Islet of Langerhans (tissue), 1 donor: ENCODE results near the gene CXCR4.

Experiments
- FAIRE-seq: peaks from one replicate; lab custom pipeline; 2011; peaks lifted over from hg19 to GRCh38; lab: Jason Lieb, UNC

Gene CXCR4

DNA sequence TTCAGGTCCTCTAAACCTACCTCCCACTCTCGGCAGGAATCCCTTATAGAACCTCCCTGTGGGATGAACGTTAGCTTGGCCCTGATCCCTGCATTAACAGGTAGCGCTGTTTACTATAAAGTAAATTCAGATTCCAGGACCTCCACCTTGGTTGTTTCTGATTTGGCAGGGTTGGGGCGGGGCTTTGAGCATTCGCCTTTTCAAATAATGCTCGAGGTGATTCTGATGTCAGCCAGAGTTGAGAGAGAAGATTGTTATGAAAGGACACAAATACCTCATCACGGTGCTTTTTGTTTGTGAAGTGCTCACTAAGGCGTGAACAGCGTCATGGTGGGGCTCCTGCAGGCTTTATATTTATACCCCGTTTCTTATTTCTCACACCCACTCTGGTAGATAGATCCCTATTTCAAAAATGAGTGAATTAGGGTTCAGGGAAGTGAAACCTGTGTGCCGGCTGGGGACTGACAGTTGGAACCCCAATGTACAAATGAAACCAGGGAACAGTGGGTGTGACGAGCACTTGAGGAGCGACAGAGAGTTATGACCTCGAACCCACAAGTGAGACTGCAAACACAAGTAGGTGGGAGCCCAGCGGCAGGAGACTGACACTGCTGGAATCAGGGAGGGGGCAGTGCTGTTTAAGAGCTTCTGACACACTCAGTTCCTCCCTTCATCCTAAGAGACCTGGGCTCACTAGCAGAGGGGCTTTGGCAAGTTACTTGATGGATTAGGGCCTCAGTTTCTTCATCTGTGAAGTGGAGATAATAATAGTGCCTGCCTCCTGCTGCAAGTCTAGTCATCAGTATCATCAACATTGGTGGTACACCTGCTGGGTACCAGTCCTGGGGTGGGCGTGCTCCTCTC lies 14.2 kb upstream of the CXCR4 start:
- no peak for FAIRE-seq

DNA sequence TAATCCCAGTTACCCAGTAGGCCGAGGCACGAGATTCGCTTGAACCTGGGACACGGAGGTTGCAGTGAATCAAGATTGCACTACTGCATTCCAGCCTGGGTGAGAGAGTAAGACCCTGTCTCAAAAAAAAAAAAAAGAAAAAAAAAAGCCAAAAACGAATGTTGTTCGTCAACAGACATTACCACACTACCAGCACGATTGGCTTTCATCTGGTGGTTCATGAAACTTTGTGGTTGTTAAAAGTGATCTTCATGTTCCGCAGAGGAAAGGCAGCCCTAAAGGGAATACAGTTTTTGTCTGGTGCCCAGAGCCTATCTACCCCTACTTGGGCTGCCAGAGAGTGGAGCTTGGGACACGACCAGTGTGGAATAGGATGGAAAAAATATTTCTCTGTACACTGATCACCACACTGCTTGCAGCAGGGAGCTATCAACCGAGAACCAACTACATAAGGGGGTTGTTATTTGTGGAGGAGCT lies 13.6 kb upstream of the CXCR4 start:
- FAIRE-seq, result no peak

DNA sequence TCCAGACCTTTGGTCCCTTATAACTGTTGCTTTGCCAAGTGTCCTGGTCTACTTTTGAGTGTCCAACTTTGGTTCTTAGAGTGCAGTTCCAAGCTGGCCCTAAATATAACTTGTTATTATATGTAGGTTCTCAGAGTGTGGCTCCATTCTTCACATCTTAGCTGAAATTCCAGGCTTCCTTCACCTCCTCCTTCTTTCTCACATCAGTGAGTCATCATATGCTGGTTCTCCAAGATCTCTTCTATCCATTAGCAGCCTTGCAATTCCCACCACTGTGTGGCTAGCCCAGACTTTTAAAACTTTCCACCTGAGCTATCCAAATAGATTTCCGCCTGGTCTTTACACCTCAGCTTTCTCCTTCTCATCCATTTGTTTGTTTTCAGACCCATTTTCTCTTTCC lies 12.6 kb upstream of the CXCR4 start:
- FAIRE-seq, result no peak

DNA sequence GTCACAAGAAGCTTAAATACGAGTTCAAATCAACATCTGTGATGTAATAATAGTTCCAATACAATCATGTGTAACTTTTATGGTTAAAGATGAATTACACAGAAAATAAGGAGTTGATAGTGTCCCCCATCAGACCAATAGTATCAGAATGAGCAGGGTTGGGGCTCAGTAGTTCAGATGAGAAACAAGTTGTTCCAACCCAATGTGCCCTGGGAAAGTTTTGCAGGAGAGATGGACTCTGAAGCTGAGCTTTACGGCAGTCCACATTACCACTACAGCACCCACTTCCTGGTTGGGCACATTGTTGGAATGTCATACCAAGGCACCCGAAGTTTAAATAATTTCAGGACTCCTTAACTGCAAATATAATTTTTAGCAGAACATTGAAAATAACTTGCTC lies 12.1 kb upstream of the CXCR4 start:
- FAIRE-seq, result no peak

DNA sequence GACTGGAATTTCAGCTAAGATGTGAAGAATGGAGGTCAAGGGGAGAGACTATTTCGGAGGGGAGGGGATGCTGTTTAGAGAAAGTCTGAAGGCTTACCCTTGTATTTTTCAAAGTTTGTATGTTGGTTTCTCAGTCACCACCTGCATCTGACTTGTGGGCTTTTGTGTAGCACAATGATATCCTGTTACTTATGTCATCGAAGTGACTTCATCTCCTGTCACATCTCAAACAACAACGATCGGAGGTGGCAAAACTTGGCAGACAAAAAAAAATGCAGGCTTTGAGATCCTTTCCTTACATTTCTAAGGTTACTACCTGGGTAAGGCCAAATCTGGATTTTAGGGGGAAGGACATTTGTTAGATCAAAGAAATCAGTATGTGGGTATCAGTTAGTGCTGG lies 11.7 kb upstream of the CXCR4 start:
- no peak for FAIRE-seq

DNA sequence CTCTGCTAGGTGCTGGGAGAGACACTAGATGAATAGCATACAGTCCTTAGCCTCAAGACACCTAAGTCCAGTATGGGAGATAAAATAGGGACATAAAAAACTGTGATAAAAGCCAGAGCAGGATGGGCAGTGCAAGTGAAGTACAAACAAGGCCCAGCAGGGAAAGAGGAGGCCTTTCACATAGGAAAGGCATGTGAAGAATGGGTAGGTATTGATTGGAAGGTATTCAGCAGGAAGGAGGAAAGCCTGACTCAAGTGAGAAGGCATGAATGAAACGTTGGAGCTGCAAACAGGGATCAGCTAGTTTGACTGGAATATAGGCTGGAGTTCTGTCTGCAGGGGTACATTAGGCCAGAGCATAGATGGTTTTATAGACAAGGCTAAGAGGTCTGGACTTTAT lies 11.0 kb upstream of the CXCR4 start:
- FAIRE-seq, result no peak

DNA sequence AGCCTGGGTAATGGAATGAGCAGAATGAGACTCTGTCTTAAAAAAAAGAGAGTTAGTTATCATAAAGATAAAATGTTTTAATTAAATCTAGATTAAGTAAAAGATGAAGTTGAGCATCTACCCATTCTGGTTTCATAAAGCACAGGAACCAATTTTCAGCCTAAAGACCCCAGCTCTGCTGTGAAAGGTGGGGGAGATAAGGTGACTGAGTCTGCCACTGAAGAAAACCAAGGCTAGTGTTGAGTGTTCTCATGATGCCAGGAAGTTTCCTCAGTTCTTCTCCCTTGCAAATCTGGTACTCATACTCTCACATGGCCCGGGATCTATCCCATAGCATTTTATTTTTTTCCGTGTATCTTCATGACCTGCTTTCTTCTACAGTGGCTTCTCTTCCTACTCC lies 10.4 kb upstream of the CXCR4 start:
- no peak for FAIRE-seq

DNA sequence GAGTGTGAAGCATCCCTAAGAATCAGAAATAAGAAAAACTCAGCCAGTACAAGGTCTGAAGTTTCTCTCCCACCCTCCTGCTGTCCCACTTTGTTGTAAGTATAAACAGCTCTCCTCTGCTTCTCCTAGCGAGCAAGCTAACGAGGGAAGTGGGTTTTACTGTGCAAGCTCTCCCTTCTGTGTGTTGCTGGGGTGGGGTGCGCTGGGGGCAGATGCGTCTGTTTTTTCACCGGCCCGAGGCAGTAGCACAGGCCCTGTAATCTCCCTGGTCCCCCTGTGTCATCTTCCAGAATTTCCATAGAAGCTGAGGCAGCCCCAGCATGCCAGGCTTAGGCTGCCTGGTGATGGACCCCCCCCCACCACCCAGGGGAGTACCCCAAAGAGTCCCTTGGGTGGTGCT lies 9.4 kb upstream of the CXCR4 start:
- FAIRE-seq, result no peak

DNA sequence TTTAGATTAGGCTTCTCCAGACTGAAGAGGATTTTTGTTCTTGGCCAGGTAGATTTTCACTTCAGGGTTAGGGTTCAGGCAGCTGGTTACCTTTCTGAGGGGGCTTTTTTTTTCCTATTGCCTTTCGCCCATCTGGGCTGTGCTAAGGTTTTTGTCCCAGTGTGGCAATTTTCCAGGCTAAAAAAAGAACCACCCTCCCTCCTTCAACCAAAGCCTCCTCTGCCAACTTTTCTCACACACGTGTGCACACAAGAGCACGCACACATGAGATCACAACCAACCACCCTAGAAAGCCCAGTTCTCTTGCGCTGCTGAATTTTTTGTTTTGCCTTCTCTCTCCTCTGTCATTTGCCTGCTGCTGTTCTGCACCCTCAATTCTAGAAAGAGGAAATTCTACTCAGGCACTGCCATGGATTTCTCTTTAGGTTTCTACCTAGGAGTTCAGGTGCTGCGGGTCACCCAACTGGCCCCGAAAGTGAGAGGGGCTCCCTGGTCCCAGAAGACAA lies 8.5 kb upstream of the CXCR4 start:
- FAIRE-seq, result no peak

DNA sequence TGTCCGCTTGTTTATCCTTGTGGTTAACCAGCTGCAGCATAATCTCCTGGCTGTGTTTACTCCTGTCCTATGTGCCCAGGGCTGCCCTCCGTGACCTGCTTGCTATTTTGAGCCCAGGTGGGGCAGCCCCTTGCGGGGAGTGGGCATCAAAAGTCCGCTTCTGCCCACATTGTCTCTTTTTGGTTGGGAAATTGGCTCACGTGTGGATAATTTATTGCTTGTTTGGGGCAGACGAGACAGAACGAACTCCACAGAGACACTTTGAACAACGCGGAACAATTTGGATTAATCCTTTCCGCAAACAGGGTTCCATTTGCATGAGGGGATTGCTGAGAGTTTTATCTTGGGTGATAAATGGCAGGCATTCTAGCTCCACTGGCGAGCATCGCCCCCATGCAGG lies 8.1 kb upstream of the CXCR4 start:
- no peak for FAIRE-seq

DNA sequence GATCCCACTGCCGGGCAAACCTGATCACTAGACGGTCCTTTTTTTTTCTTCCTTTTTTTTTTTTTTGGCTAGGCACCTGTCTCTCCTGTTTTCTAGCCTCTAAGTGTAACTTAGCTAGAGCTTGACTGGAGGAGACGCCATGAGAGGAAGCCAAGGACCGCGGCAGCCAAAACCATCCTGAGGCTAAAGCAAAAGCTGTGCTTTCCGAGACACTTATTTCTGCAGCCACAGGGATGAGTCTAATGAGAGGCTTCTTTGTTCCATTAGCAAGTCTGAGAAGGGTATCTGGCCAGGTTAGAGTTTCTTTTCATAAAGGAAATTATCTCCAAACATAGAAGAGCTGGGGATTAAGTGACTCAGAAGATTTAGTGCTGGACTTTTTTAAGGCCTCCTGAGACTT lies 7.3 kb upstream of the CXCR4 start:
- FAIRE-seq, result no peak

DNA sequence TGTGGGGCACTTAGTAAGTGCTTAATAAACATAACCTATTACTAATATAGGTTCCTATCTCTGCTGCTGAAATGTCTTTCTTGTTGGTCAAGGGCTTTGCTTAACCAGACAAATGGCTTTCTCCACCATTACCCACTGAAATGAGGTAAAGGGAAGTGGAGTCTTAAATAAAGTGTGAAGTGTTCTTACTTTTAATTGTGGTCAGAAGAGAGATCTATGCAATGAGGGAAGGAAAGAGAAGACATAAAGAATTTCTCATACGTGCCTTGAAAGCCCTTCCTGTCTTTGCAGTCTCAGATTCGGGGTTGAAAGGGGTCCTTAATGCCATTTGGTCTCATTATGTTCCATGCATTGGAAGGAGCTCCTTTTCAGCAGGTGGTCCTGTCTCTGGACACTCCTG lies 6.9 kb upstream of the CXCR4 start:
- FAIRE-seq, result no peak

DNA sequence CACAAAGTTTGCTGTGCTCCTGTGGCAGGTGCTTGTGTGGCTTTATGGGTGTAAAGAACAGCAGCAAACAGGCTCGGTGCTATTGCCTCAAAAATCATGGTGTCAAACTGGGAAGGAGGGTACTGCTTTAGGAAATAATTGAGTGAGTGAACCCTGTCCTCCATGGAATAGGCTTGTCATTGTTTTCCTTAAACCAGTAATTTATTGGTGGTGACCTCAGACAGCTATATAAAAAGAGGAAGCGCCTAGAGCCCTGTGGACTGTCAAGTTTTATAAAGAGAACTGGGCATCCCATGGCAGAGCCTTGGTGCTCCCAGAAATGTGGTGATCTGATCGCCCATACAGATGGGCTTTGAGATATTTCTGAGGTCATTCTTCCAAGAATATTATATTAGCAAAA lies 4.7 kb upstream of the CXCR4 start:
- FAIRE-seq, result no peak

DNA sequence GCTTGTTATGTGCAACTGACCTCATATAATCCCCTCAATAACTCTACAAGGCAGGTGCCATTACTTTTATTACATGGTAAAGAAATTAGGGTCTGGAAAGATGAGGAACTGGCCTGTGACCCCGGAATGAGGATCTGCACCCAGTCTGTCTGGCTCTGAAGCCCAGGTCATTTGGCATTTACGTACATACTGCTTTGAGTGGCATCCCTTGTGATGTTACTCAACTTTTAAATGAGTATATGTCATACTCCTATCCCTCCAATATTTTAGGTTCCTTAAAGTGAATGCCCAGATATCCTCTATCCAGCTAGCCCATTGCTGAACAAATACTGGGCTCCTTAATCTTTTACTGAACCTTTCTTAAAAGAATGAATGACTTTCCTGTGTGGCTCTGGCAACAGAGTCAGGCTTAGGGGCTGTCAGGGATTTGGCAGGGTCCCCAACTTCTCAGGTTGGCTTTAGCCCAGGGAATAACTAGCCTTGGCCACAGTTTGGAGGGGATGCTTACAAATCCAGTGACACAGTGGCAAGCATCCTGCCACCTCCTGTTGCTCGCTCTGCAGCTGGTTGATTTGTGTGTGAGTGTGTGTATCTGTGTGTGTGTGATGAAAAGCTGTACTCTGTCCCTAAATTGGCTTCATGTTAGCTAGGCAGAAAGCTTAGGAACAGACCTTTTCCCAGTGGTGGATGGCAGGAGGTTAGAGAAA lies 3.4 kb upstream of the CXCR4 start:
- no peak for FAIRE-seq

DNA sequence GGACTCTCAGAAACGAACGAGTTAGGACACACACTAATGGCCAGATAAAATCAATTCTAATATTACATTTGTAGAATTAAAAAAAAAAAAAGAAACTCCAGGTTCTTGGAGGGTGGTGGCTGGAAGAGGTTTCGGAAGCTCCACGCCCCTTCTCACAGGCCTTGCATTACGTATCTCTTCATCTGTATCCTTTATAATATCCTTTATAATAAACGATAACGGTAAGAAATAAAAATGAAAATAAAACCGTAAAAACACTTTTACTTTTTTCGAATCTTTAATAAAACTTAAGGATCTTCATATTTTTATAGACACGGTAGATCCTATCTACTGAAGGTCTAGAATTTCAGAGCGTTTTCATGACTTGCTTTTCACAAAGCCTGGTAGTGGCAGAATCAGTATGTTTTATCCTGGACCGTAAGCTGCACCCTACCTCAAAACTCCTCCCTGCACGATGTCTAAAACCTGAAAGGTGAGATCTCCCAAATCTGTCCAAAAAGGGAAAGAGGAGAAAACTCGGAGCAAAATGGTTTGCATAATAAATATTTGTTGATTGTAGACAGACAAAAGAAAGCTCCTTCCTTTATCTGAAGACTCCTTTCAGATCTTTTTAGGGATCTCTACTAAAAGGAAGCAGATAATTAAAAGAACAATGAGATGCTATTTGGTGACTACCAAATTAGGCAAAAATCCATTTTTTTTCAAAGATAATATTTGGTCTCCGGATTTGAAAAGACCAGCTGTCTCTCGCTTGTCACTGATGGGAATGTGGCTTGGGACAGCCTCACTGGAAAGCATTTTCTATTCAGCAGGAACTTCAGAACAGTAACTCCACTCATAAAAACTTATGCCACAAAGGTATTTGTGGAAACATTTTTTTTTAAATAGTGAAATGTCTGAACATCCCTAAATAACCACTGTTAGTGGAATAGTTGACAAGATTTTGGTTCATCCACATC lies 2.0 kb upstream of the CXCR4 start:
- no peak for FAIRE-seq

DNA sequence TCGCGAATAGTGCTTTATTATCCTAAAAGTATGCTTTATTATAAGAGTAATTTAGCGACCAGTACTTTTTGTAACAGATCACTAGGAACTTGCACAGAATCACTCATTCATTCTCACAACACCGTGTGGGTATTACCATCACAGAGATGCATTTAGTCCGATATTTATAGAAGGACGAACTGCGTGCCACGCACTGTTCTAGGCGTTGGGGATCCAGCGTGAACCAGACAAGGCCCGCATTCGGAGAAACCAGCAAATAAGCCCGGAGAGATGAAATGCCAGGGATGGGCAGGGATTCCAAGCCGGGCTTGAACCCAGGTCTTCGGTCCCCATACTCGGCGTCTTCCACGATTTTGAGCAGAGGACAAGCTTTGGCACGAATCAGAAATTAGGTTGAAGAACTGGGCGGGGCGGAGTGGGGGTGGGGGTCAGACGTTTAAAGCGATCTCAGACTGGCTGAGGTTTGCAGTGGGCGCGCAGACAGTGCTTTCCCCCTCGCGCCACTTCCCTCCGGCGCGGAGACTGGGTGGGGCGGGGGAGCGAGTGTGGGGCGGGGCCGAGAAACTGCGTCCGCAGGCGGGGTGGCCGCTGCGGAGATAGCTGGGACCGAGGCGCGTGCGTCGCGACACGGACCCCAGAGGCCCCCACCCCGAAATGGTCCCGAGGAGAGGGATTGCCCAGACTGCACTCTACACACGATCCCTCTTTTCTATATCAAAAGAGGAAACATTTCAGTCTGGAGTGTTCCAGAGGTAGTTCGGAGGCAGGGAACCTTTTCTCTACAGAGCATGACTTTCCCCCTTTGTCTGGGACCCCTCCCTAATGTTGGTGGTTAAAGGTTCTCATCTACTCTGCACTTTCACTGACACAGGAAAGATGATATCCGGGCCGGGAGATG lies 1.1 kb upstream of the CXCR4 start:
- no peak for FAIRE-seq

DNA sequence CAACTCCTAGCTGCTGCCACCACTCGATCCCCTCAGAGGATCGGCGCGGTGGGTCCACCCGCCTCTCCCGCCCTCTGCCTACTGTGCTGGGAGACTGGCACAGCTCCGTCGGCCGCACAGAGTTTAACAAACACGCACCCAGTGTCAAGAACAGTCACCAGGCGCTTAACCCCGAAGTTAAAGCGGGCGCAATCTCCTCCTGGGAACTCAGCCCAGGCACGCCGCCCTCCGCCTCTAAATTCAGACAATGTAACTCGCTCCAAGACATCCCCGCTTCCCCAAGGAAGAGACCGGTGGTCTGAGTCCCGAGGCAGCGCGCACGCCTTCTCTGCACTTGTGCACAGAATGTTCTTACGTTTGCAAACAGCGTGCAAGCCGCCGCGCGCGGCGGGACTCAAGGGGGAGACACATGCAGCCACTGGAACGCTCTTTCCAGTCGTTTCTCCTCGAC lies 533 bp downstream of the CXCR4 start:
- FAIRE-seq, result no peak

DNA sequence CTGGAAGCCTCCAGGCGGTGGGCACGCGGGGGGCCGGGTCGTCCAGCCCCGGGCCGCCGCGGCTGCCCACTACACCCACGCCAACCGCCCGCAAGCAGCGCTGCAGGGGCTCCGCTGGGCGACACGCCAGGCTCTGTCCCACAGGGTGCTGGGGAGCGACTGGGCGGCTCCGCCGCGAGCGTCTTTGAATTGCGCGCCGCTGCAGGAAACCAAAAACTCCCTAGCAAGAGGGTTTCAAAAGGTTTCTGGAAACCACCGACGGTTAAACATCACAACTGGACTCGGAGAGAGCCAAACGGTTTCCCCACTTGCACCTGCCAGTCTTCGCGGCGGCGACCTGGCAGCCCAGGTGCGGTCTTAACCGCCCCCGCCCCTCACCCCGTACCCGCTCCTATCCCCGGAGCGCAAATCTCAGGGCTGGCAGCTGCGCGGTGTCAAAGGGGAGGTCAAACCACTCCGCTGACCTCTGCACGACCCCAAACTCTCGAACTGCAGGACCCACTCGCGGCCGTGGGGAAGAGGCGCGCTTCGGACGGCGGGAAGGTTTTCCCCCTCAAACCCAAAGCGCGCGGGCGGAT lies 1.0 kb downstream of the CXCR4 start:
- FAIRE-seq, result no peak

DNA sequence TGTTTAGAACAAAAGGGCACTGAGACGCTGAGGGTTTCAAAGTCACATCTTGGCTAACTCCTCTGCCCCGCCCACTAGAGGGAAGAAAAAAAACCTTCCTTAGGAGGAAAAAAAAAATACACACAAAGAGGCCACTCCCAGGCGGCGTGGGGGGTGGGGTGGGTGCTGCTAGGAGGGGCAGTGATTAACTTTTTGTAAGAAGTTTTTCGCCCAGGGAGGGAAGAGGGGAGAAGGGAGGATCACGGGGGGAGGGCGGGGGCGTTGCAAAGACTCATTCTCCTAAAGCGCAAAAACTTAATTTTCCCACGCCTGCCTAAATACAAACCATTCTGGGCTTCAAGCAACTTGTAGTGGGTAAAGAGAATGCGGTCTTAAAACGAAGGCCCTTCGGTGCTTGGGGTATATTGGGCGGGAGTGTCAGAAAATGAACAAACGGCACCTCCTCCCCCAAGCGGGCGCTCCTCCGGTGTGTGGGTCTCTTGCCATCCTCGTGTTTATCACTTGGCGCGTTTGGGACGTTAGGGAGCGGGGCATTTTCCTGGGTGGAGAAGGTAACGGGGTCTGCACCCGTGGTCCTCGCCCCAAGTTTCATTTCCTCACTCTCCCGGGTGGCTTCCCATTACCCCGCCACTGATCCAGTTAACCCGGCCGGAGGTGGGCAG lies 1.7 kb downstream of the CXCR4 start:
- FAIRE-seq, result no peak

DNA sequence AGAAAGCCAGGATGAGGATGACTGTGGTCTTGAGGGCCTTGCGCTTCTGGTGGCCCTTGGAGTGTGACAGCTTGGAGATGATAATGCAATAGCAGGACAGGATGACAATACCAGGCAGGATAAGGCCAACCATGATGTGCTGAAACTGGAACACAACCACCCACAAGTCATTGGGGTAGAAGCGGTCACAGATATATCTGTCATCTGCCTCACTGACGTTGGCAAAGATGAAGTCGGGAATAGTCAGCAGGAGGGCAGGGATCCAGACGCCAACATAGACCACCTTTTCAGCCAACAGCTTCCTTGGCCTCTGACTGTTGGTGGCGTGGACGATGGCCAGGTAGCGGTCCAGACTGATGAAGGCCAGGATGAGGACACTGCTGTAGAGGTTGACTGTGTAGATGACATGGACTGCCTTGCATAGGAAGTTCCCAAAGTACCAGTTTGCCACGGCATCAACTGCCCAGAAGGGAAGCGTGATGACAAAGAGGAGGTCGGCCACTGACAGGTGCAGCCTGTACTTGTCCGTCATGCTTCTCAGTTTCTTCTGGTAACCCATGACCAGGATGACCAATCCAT lies 2.7 kb downstream of the CXCR4 start:
- no peak for FAIRE-seq
